ENCODE measurements around the gene LAPTM5.
A peak's percentile ranks its signal among the peaks of the same experiment; 100 is the strongest.

The LAPTM5 gene

DNA sequence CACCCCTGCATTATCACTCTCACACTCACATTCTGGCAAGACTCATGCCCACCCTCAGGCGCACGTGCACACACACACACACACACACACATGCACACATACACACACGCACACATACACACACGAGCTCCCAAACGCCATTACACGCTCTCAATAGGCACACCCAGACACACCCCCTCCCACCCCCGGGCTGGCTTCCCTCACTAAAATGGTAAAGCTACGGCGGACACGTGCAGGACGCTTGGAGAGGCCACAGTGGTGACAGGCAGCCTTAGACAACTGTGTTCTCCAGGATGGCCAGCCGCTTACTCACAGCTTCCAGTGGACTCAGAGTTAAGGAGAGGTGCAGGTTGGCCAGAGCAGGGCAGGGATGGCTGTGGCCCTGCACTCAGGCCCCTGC, 44.3 kb downstream of the LAPTM5 start:
- DNase-seq: peak; percentile 48

DNA sequence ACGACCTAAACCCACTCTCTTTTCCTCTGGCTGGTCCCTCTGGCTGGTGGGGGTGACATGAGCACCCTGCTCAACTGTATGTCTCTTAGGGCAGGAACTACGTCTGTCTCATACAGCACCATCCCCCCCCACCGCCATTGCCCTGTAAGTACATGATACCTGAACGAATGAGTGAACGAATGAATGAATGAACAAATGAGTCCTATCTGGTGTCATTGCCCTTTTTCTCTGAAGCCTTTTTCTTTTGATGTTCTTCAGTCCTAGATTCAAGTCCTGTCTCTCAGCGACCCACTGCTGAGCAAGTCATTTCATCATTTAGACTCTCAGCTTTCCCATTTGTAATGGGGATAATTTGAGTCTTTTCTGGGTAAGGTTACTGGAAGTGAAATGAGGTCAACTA, 45.0 kb downstream of the LAPTM5 start:
- no peak for DNase-seq

DNA sequence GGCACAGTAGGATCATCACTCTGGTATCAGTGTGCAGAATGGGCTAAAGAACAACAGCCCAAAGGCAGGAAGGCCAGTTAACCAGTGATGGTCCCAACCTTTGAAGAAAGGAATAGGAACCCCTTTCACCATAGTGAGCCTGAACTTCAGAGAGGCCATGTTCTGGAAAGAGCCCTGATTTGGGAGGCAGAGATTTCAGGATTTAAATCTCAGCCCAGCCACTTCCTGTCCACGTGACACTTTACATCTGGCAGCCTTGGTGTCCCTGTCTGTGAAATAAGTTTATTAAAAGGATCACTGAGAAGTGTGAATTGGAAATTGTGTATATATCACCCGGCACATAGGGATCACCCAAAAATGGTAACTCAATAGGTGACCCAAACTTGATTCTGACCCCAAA, 47.2 kb downstream of the LAPTM5 start:
- DNase-seq: no peak

DNA sequence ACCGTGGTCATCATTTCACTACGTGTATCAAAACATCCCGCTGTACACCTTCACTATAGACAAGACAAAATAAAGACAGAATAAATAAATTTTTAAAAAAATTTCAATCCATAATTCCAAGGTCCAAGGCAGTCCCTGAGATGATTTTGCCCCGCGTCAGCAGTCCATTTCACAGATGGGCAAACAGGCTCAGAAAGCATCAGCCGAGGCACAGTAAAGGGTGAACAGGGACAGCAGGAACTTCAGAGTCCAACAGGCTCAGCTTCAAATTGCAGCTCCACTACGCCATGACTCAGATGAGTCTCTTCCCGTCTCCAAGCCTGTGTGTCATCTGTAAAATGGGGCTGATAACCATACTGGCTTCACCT, 49.2 kb downstream of the LAPTM5 start:
- no peak for DNase-seq

DNA sequence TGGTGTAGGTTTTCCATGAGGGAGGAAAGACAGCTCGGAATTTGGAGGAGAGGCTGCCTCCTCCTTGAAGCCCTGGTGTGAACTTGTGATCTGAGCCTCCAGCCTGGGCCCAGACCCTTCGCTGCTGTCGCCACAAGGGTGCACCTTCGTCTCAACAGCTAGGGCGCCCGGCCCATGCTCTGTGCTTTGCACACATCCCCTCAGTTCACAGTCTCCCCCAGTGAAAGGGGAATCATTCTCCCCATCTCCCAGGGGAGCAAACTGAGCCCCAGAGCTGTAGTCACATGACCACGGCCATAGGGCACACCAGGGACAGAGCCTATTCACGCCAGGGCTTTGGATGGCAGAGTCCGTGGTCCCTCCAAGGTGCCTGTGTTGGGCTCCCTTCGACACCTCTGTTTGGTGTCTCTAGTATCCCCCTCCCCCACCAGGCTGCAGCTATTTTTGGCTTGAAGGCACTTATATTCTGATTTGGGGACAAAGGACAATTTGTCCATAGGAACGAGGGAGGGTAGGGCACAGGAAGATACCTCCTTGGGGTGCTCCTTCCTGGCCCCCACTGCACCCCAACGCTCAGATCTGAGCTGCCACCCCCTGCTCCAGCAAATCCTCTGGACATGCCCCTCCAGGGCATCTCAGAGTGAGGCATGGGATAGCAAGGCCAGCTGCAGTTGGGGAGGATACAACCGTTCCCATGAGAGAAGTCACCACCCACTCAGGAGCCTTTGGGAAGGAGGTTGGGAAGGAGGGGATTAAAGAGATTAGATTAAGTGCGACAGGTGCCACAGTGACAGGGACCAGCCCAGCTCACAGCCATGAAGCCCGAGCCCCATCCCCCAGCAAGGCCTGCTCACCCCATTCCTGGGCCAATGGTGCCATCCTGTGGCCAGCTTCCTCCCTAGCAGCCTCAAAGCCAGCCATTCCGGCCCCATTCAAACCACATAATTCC, 49.9 kb downstream of the LAPTM5 start:
- DNase-seq: peak; percentile 62

DNA sequence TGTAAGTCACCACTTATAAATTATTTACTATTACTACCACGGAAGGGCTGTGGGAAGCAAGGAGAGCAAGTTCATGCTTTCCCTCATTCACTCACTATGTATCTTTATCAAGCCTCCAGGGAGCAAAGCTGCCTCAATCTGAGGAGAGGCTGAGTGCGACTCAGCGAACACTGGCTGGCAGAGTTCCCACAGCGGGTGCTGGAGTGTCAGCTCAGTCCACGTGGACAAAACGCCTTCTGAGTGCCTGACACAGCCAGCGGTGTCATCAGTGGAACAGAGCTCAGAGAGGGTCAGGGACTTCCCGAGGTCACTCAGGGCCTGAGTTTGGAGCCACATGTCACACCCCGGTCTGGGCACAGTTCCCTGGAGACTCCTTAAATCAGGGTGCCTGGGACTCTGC, 51.0 kb downstream of the LAPTM5 start:
- peak; percentile 69 for DNase-seq

DNA sequence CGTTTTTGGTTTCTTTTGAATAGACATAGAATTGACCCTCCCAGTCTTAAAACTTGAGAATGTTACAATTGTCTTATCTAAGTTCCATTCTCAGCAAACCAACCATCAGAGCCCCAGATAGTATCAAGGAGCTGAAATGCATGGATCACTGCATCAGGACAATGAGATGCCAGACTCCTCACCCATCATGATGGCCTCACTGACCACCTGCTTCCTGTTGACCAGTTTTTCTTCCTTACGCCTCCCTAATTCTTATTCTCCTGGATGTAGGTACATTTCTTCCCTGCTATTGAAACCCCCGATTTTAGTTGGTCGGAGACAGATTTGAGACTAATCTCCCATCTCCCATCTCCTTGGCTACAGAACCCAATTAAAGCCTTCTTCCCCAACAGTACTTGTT, 51.9 kb downstream of the LAPTM5 start:
- DNase-seq: no peak

DNA sequence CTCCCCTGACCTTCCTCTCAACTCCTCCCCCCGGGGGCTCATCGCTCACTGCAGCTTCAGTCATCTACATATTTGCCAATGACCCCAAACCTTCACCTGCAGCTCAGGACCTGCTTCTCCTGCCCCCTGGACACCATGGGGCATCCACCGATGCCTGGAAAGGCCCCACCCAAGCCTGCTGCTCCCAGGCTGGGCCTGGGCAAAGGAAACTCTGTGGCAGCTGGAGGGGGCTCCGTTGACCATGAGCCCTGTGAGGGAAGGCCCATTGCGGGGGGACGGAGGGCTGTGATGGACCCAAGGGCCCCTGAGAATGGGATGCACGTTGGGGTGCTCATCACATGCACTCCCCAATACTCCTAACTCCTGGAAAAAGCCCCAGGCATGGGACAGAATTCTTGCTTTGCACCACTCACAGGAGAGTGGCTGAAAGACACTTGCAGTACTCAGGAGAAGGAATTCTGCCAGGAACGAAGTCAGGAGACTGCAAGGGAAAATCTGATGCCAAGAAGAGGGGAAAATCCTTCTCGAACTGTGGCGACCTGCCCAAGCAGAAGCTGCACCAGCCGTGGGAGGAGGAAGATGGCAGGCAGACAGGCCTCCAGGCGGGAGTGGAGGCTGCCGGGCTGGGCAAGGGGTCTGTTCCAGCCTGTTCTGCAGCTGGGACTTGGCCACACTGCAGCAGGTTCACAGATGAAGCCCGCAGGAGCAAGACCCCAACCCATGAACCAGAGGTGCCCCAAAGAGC, 52.6 kb downstream of the LAPTM5 start:
- no peak for DNase-seq

DNA sequence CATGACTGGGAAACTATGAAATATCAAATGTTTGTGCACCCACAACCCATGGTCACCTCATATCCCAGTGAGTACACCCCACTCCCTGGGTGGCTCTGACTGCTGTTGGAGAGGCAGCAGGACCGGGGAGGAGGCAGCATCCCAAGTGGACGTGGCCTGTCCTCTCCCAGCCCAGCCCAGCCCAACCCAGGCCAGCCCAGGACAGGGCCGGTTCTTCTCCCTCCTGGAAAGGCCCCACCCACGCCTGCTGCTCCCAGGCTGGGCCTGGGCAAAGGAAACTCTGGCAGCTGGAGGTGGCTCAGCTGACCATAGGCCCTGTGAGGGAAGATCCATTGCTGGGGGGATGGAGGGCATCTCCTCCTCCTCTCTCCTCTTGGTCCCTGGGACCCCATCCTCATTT, 53.3 kb downstream of the LAPTM5 start:
- no peak for DNase-seq

DNA sequence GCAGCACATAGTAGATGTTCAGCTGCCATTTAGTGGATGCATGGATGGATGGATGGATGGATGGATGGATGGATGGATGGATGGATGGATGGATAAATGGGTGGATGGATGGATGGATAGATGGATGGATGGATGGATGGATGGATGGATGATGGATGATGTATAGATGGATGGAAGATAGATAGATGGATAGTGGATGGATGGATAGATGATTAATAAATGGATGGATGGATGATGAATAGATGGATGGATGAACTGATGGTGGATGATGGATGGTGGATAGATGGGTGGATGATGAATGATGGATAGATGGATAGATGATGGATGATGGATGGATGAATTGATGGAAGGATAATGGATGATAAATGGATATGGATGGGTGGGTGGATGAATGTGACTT, 54.8 kb downstream of the LAPTM5 start:
- DNase-seq: no peak

DNA sequence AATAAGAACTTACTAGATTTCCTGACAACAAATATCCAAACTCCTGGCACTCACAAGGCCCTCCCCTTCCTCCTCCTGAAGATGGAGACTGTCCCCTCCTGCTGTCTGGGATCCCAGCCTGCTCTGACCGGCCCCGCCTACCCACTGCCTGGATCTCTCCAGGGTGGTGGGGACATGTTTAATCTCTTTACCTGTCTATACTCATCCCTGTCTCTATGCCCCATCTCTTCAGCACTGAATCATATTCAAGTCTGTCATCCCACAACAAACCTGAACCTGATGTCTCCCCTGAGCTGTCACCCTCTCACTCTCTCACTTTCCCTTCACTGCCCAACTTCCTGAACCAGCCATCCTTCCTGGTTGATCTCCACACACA, 56.3 kb downstream of the LAPTM5 start:
- DNase-seq: no peak

DNA sequence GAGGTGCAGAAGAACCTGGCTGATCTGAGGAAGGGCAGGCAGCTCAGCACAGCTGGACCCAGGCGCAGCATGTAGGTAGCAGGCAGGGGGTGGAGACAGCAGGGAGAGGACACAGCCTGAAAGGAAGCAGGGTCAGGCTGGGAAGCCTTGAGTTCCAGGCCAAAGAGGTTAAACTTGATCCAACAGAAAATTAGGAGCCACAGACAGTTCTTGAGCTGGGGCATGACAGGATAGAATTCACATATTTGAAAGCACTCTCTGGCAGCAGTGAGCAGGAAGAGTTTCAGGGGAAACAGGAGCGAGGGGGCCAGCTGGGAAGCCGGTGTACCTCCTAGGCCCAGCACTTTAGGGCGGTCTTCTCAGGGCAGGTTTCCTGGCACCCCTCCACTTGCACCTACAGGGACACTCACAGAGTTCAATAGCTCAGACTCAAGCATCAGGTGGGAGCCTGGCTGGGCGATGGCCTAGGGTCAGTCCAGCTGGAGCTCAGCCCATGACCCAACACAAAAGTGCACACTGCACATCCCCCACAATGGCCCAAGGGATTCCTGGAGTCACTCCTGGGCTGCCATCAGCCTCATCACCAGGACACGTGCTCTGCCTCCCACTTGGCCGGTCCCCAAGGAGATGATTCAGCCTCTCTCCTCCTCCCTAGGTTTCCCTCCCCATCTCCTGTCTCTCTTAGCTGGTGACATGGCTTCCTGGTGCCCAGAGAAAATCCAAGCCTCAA, 56.9 kb downstream of the LAPTM5 start:
- DNase-seq: peak; percentile 88

DNA sequence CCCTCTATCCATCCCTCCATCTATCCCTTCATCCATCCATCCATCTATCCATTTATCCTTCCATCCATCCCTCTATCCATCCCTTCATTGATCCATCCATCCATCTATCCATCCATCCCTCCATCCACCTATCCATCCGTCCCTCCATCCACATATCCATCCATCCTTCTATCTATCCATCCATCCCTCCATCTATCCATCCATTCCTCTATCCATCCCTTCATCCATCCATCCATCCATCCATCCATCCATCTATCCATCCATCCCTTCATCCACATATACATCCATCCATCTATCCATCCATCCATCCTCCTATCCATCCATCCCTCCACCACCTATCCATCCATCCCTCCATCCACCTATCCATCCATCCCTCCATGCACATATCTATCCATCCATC, 57.8 kb downstream of the LAPTM5 start:
- no peak for DNase-seq

DNA sequence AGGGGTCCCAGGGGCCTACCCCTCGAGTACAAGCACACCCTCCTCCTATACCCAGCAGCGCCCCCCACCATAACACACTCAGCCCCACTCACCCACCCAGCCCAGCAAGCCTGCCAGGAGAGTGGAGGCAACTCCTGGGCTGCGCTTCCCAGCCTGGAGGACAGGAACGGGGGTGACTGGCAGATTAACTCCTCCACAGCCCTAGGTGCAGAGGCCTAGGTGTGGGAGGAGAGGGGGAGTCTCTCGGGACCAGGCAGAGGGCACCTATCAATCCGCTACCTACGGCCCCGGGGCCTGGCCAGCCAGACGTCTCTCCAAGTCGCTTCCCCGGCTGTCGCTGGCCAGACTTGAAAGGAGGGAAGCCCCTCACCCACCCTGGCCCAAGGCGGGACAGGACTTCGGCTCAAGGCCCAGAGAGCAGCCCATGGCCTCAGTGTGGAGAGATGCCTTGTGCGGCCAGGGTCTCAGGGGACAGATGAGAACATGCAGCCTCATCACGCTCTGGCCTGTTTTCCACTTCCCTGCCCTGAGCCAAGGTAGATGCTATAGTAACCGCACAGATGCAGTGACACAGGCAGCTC, 59.1 kb downstream of the LAPTM5 start:
- DNase-seq: no peak

DNA sequence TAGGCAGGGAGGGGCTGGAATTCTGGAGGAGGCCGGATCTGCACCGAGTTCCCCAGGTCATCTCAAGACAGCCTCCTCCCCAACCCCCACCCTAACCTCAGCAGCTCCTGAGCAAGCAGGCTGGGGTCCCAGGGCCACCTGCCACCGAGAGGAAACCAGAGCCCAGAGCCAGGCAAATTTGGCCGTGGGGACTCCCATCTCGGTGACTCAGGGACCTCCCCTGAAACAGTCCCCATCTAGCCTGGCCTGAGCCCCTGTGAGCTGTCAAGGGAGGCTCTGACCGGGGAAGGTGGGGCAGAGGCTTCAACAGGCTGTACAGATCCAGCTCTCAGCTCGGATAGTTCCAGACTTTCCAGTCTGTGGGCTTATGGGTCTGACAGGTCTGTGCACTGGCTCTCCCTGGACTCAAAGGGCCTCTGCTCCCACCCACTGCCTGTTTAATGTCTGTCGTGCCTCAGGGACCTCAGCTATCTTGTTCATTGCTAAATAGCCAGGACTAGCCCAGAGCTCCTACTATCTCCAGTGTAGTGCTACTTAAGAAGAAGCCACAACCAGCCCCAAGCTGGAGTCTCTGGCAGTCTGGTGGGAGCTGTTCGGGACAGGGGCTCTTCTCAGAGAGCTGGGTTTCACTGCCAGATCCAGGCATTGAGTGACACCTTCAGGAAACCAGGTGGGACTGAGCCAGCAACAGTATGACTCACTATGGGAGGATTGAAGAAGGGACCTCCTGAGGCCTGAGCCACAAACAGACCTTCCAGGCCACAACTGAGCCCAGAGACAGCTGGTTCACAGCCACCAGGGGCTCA, 59.8 kb downstream of the LAPTM5 start:
- peak; percentile 18 for DNase-seq

DNA sequence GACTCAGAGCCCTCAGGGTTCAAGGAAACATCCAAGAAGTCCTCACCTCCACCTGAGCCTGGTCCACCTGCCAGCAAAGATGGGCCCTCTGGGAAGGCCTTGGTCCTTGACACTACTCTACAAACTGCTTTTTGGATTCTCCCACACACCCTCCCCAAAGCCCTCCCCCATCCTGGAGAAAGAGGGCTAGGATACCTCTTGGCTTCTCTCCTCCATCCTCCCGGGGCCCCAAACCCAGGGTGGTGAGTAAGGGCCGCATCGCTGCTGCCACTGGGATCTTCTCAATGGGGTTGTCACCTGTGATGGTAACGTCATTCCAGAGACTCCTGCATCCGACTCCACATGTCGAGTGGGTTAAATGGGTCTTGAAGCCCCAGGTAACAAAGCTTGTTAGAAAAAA, 60.7 kb downstream of the LAPTM5 start:
- no peak for DNase-seq

DNA sequence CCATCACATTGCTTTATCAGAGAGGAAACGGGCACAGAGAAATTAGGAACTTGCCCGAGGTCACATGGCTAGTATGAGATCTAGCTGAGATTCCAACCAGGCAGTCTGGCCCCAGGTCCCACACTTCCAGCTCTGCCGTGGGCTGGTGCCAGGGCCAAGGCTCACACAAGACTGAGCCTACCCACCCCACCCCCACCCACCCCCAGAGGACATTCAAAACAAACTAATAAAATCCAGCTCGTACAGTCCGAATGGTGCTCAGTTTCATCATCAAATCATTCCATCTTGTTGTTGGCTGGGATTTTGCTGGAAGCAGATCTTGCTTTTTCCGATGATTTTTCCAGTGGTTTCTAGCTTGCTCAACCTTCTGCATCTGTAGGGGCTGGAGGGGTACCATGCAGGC, 62.1 kb downstream of the LAPTM5 start:
- DNase-seq: no peak

DNA sequence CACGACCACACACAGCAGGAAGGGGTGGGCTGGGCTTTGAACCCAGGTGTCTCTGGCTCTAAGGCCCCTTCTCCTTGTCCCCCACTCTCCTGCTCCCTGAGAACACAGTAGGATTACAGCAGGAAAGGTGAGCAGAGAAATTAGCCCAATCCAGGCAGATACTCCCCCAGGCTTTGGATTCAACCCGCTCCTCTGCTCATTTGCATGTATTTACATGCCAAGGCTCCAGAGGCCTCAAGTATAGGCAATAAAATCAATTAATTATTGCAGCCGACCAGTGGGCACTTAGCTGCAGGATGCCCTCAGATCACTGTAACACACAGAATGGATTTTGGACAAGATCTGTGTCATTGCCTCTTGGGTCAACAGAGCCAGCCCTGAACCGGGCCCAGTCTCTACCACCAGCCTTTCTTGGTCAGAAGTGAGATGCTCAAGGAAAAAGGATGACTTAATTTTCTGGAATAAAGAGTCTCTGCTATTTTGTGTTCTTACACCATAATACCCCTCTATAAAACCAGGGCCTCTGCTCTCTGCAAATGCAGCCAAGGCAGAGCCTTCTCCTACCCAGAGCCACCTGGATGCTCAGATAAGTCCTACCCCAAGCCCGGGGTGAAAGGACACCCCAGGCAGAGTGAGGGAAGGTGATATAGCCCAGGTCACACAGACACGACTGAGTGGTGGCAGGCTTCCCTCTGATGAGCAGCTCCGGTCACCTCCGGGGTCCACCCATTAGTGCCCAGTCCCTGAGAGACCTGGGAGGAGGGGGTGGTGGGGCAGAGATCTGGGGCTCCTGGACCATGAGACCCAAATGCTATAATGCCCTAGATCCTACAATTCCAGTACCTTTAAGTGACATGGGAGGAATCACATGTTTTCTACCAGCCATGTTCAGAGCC, 63.0 kb downstream of the LAPTM5 start:
- no peak for DNase-seq

DNA sequence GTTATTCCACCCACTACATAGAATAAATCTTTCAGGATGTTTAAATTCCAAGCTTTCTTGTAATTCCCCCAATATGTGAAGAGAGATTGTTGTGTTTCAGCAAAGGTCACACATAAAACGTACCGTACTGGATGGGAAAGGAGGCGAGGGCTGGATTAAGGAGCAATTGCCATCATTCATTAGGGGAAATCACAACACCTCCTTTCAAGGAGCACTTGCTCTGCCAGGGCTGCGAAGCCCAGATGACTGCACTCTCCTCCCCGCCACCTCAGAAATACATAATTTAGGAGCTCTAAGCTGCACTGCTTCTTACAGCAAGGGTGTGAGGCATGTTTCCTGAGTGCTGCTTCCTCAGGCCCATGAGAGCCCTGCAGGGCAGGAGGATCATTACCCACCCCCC, 63.8 kb downstream of the LAPTM5 start:
- DNase-seq: no peak

DNA sequence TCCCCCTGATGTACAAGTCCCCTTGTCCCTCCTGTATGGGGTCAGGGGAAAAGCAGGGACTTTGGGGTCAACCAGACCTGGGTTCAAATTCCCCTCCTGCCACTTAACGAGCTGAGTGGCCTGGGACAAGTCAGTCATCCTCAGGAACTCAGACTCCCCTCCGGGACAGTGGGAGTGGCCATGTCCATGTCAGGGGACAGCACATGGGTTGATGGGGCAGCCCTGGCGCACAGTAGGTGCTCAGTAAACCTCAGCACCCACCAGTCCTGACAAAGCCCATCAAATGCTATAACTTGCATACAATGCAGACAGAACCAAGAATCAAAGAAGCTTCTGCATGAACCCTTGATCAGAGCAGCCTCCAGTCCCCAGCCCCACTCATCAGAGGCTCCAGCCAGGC, 64.2 kb downstream of the LAPTM5 start:
- no peak for DNase-seq

DNA sequence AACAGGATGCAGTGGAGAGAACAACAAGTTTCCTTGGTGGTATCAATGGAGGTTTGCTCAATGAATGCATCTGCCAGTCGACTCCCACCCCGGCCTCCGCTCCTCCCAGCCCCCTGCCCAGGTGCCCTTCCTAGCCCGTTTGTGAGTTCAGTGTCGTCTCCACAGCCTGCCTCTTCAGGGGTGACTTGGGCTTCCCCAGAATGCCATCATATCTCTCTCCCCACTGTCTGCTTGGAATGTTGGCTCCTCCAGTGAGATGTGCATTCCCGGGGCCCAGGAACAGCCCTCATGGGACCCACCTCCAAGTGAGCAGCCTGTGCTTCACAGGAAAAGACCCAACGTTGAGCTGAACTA, 64.6 kb downstream of the LAPTM5 start:
- DNase-seq: no peak

All from fibroblast of skin of back (primary cell).